ENCODE measurements around the gene UNC93A. TPM values are rescaled to one million over a fixed set of nuclear protein-coding genes. Genes with fewer than 3 reads are reported as not detected.

UNC93A gene
- total and polyA plus RNA-seq, 2 donors (not counting 3 experiments of a cell fraction or from before 2014, with no cell fraction given): not detected

DNA sequence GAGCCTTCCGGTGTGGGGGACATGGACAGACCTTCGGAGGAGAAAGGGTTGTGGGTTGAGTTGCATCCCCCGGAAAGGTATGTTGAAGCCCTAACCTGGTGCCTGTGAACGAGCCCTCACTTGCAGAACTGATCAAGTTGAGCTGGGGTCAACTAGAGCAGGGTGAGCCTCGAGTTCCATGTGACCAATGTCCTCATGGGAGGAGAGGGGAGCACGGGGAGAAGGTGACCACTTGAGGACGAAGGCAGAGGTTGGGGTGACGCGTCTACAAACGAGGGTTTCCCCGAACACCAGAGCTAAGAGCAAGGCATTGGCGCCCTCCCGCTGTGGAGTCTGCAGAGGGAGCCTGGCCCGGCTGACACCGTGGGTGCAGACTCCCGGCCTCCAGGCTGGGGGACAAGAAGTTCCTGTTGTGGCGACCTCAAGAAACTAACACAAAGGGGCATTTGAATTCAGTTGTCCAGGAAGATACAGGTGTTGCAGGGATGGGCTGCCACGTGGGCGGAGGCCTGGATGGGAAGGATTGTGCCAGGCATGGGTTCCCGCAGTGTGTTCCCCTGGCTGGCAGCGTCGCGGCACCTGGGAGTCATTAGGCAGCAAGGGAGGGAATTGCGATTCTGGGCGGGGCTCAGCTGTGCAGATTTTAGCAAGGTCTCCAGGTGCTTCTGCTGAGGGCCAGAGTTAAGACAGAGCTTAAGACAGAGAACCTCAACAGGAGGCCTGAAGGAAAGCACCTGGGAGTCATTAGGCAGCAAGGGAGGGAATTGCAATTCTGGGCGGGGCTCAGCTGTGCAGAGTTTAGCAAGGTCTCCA, 20.4 kb upstream of the UNC93A start:
- no TSS peak for BruUV-seq (replicated peaks)
- no peaks in the 10 kb centered on the region for H4K20me1 ChIP-seq (replicated peaks; ENCODE audit: control insufficient read depth, extremely low read depth, insufficient read depth, low read length)
- no peaks in the 10 kb centered on the region for H3K27me3 ChIP-seq (ENCODE audit: control insufficient read depth in 2 of 2, insufficient read depth in 2 of 2, low read length in 2 of 2)
- intact Hi-C loops (cut with micrococcal nuclease) (no loop called here), dilution Hi-C loops (cut with MboI; ENCODE audit: extremely low pct_ligation_motif_present, low sequenced_read_pairs) (no loop called here)
- ChIA-PET CTCF (no interaction called here), POLR2A (no interaction called here)
- no peak overlapping the region for H3K9ac ChIP-seq (replicated peaks; ENCODE audit: extremely low read depth, insufficient read depth, low read length)
- H3K4me1 ChIP-seq (ENCODE audit: control insufficient read depth, extremely low read depth, insufficient read depth, low read length): no peaks in the 10 kb centered on the region
- H2AFZ ChIP-seq (ENCODE audit: low read depth, low read length): no peak overlapping the region
- FAIRE-seq (no peak), DNase-seq (ENCODE audit: low read depth, low spot score) (no peak)
- TF ChIP-seq, protein P1, sequence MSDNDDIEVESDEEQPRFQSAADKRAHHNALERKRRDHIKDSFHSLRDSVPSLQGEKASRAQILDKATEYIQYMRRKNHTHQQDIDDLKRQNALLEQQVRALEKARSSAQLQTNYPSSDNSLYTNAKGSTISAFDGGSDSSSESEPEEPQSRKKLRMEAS (IDR thresholded peaks at IDR 0.05; ENCODE audit: insufficient read depth, insufficient read length): no peak
- TF ChIP-seq, protein P2, sequence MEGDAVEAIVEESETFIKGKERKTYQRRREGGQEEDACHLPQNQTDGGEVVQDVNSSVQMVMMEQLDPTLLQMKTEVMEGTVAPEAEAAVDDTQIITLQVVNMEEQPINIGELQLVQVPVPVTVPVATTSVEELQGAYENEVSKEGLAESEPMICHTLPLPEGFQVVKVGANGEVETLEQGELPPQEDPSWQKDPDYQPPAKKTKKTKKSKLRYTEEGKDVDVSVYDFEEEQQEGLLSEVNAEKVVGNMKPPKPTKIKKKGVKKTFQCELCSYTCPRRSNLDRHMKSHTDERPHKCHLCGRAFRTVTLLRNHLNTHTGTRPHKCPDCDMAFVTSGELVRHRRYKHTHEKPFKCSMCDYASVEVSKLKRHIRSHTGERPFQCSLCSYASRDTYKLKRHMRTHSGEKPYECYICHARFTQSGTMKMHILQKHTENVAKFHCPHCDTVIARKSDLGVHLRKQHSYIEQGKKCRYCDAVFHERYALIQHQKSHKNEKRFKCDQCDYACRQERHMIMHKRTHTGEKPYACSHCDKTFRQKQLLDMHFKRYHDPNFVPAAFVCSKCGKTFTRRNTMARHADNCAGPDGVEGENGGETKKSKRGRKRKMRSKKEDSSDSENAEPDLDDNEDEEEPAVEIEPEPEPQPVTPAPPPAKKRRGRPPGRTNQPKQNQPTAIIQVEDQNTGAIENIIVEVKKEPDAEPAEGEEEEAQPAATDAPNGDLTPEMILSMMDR (IDR thresholded peaks at IDR 0.05; ENCODE audit: extremely low read depth in 1 of 2, insufficient read depth in 1 of 2, low read depth in 1 of 2, low read length in 2 of 2): no peak
- H3K4me3 ChIP-seq (replicated peaks in 1 of 3; ENCODE audit: insufficient read depth in 1 of 3, low read depth in 1 of 3, low read length in 3 of 3): no peak overlapping the region
- H3K79me2 ChIP-seq (ENCODE audit: control insufficient read depth, insufficient read depth, low read length): no peaks in the 10 kb centered on the region
- no peak overlapping the region for H3K4me2 ChIP-seq (ENCODE audit: insufficient read depth, low read length)
- H3K9me1 ChIP-seq (replicated peaks; ENCODE audit: control insufficient read depth, extremely low read depth, insufficient read depth, low read length): no peaks in the 10 kb centered on the region
- no peaks in the 10 kb centered on the region for H3K36me3 ChIP-seq (ENCODE audit: control insufficient read depth in 2 of 2, extremely low read depth in 1 of 2, insufficient read depth in 2 of 2, low read length in 2 of 2)
- H3K9me3 ChIP-seq (replicated peaks; ENCODE audit: control insufficient read depth, insufficient read depth, low read length): no peaks in the 10 kb centered on the region
- no peak overlapping the region for H3K27ac ChIP-seq (ENCODE audit: insufficient read depth, low read depth, low read length)

DNA sequence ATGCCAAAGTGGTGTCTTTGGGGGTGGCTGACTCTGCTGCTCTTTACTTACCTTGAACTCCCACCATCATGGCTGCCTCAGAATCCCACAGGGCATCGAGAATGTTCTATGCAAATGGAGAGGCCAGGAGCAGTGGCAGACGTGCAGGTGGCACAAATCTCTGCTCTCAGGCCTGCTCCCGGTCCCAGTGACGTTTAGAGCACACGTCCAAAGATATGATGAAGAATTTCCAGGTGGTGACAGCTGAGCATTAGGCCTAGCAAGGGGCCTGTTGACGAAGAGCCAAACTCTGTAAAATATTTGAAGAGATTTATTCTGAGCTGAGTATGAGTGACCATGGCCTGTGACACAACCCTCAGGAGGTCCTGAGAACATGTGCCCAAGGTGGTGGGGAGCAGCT, 19.0 kb upstream of the UNC93A start:
- ChIA-PET CTCF (no interaction called here), POLR2A (no interaction called here)
- Histone ChIP-seq H3K9me1 (replicated peaks; ENCODE audit: control insufficient read depth, extremely low read depth, insufficient read depth, low read length) (no peaks in the 10 kb centered on the region), H3K27me3 (ENCODE audit: control insufficient read depth in 2 of 2, insufficient read depth in 2 of 2, low read length in 2 of 2) (no peaks in the 10 kb centered on the region), H3K9me3 (replicated peaks; ENCODE audit: control insufficient read depth, insufficient read depth, low read length) (no peaks in the 10 kb centered on the region), H3K36me3 (ENCODE audit: control insufficient read depth in 2 of 2, extremely low read depth in 1 of 2, insufficient read depth in 2 of 2, low read length in 2 of 2) (no peaks in the 10 kb centered on the region), H2AFZ (ENCODE audit: low read depth, low read length) (no peak overlapping the region), H3K4me1 (ENCODE audit: control insufficient read depth, extremely low read depth, insufficient read depth, low read length) (no peaks in the 10 kb centered on the region), H3K4me2 (ENCODE audit: insufficient read depth, low read length) (no peak overlapping the region), H3K4me3 (replicated peaks in 1 of 3; ENCODE audit: insufficient read depth in 1 of 3, low read depth in 1 of 3, low read length in 3 of 3) (no peak overlapping the region), H3K9ac (replicated peaks; ENCODE audit: extremely low read depth, insufficient read depth, low read length) (no peak overlapping the region), H3K79me2 (ENCODE audit: control insufficient read depth, insufficient read depth, low read length) (no peaks in the 10 kb centered on the region), H4K20me1 (replicated peaks; ENCODE audit: control insufficient read depth, extremely low read depth, insufficient read depth, low read length) (no peaks in the 10 kb centered on the region), H3K27ac (ENCODE audit: insufficient read depth, low read depth, low read length) (no peak overlapping the region)
- TF ChIP-seq POLR2A (IDR thresholded peaks at IDR 0.05; ENCODE audit: low read depth, low read length) (no peak), FOS (IDR thresholded peaks at IDR 0.05; ENCODE audit: borderline replicate concordance, insufficient read depth, low read length) (no peak), MYC (IDR thresholded peaks at IDR 0.05; ENCODE audit: low read depth, low read length) (no peak), EZH2 (IDR thresholded peaks at IDR 0.05; ENCODE audit: borderline replicate concordance, low read depth, low read length, severe bottlenecking) (no peak), JUN (IDR thresholded peaks at IDR 0.05; ENCODE audit: borderline replicate concordance, insufficient read depth, insufficient read length, low read depth) (no peak), GATA2 (IDR thresholded peaks at IDR 0.05; ENCODE audit: insufficient read depth, insufficient read length, low read depth, low read length) (no peak), POLR2AphosphoS5 (IDR thresholded peaks at IDR 0.05; ENCODE audit: insufficient read depth, low read depth, low read length) (no peak)
- TF ChIP-seq, protein P1 (IDR thresholded peaks at IDR 0.05; ENCODE audit: insufficient read depth, insufficient read length): no peak
- TF ChIP-seq, protein P2 (IDR thresholded peaks at IDR 0.05; ENCODE audit: extremely low read depth in 1 of 2, insufficient read depth in 1 of 2, low read depth in 1 of 2, low read length in 2 of 2): no peak
- dilution Hi-C loops (cut with MboI; ENCODE audit: extremely low pct_ligation_motif_present, low sequenced_read_pairs): no loop called here
- FAIRE-seq: no peak
- intact Hi-C loops (cut with micrococcal nuclease): no loop called here
- BruUV-seq (replicated peaks): no TSS peak
- DNase-seq (ENCODE audit: low read depth, low spot score): no peak
